Neural cell (in vitro differentiated cells): ENCODE measurements around the gene KIAA2012. TPM values are rescaled to one million over a fixed set of nuclear protein-coding genes. Genes with fewer than 3 reads are reported as not detected.

ENCODE experiments used
- H2AFZ ChIP-seq: fragments of 200-600, 300-800 bp; sonication (generic), shearing (Covaris generic); 2 replicates; pipeline ENCODE4 v1.6.0; 2014; ENCODE audit warnings: low read depth, mild to moderate bottlenecking, antibody characterized with exemption, low read length, moderate library complexity
- H3F3A ChIP-seq: fragments of 200-600 bp; shearing (Covaris generic); 2 replicates; pipeline ENCODE4 v1.6.1; 2016; ENCODE audit warnings: mild to moderate bottlenecking, moderate library complexity, mixed read lengths, antibody characterized with exemption, low read length; ENCODE audit not compliant: insufficient read depth, poor library complexity, severe bottlenecking
- H3K27ac ChIP-seq: fragments of 200-600, 300-800 bp; sonication (generic), shearing (Covaris generic); 2 replicates; pipeline ENCODE4 v1.5.1; 2014; ENCODE audit warnings: mild to moderate bottlenecking, low read length, moderate library complexity
- H3K27me3 ChIP-seq: fragments of 300-800, 200-600 bp; sonication (generic), shearing (Covaris generic); 2 replicates; pipeline ENCODE4 v1.6.0; 2014; ENCODE audit warnings: mild to moderate bottlenecking, low read depth, low read length, moderate library complexity; ENCODE audit not compliant: insufficient read depth
- H3K36me3 ChIP-seq: fragments of 300-800, 200-600 bp; sonication (generic), shearing (Covaris generic); 2 replicates; pipeline ENCODE4 v1.5.1; 2014; ENCODE audit warnings: mild to moderate bottlenecking, antibody characterized with exemption, low read length, moderate library complexity; ENCODE audit not compliant: insufficient read depth
- H3K4me2 ChIP-seq: fragments of 300-800, 200-600 bp; sonication (generic), shearing (Covaris generic); 2 replicates; pipeline ENCODE4 v1.6.0; 2014; ENCODE audit warnings: mild to moderate bottlenecking, low read length
- H3K4me3 ChIP-seq: fragments of 300-800, 200-600 bp; sonication (generic), shearing (Covaris generic); 2 replicates; pipeline ENCODE4 v1.5.1; 2014; ENCODE audit warnings: mild to moderate bottlenecking, low read length, moderate library complexity
- H3K79me2 ChIP-seq: fragments of 200-600 bp; shearing (Covaris generic); replicated peaks from 2 replicates; pipeline ENCODE4 v1.6.0; 2014; ENCODE audit warnings: mild to moderate bottlenecking, low read length, moderate library complexity; ENCODE audit not compliant: insufficient read depth
- H3K9ac ChIP-seq: fragments of 300-800, 200-600 bp; sonication (generic), shearing (Covaris generic); 2 replicates; pipeline ENCODE4 v1.6.1; 2016; ENCODE audit warnings: mild to moderate bottlenecking, low read length, mixed read lengths
- H3K9me2 ChIP-seq: fragments of 200-600 bp; shearing (Covaris generic); 2 replicates; pipeline ENCODE4 v1.6.1; 2016; ENCODE audit warnings: mild to moderate bottlenecking, low read length, mixed read lengths; ENCODE audit not compliant: insufficient read depth
- H3K9me3 ChIP-seq: fragments of 200-600, 300-800 bp; sonication (generic), shearing (Covaris generic); 2 replicates; pipeline ENCODE4 v1.6.1; 2016; ENCODE audit warnings: mild to moderate bottlenecking, mixed run types, low read length, moderate library complexity, mixed read lengths
- H4K20me1 ChIP-seq: fragments of 200-600 bp; shearing (Covaris generic); 2 replicates; pipeline ENCODE4 v1.6.1; 2016; ENCODE audit warnings: mild to moderate bottlenecking, mixed run types; ENCODE audit not compliant: insufficient read depth
- EP300 ChIP-seq: fragments of 450-650 bp; conservative IDR thresholded peaks from 2 replicates; pipeline ENCODE4 v1.6.1; 2014; ENCODE audit warnings: antibody characterized with exemption, mild to moderate bottlenecking, moderate library complexity; ENCODE audit not compliant: poor library complexity, severe bottlenecking
- EZH2 ChIP-seq: fragments of 200-600, 300-800 bp; shearing (Covaris generic), sonication (generic); IDR thresholded peaks from 2 replicates; pipeline ENCODE4 v1.6.1; 2014; ENCODE audit warnings: antibody characterized with exemption, low read length, borderline replicate concordance, mild to moderate bottlenecking; ENCODE audit not compliant: insufficient read depth, poor library complexity, severe bottlenecking
- MXI1 ChIP-seq: fragments of 450-650 bp; conservative IDR thresholded peaks from 2 replicates; pipeline ENCODE4 v1.6.1; 2014; ENCODE audit warnings: antibody characterized with exemption, mild to moderate bottlenecking; ENCODE audit not compliant: poor library complexity, severe bottlenecking
- POLR2AphosphoS5 ChIP-seq: IDR thresholded peaks from 2 replicates; pipeline ENCODE4 v1.6.1; 2012
- RAD21 ChIP-seq: fragments of 450-650 bp; conservative IDR thresholded peaks from 2 replicates; pipeline ENCODE4 v1.6.1; 2014; ENCODE audit warnings: antibody characterized with exemption, mild to moderate bottlenecking, moderate library complexity
- SMC3 ChIP-seq: fragments of 450-650 bp; conservative IDR thresholded peaks from 2 replicates; pipeline ENCODE4 v1.6.1; 2014; ENCODE audit warnings: antibody characterized with exemption, mild to moderate bottlenecking, moderate library complexity; ENCODE audit not compliant: poor library complexity
- TAF1 ChIP-seq: IDR thresholded peaks from 2 replicates; pipeline ENCODE4 v1.6.1; 2012; ENCODE audit warnings: low read depth
- polyA plus RNA-seq: library from polyadenylated mRNA; depleted of rRNA; stranded (reverse); fragments of >200 nt; gene quantifications from 2 replicates; pipeline ENCODE4 v1.2.3, GENCODE V29; 2014
- TF ChIP-seq, protein P1 (sequence below): IDR thresholded peaks from 2 replicates; pipeline ENCODE4 v1.6.1; 2012; ENCODE audit warnings: borderline replicate concordance
- TF ChIP-seq, protein P2 (sequence below): fragments of 450-650 bp; IDR thresholded peaks from 2 replicates; pipeline ENCODE4 v1.5.1; 2014; ENCODE audit warnings: antibody characterized with exemption, mild to moderate bottlenecking, moderate library complexity; ENCODE audit not compliant: poor library complexity, severe bottlenecking

The KIAA2012 gene
- polyA plus RNA-seq, 1 donor from 2014 or later, result not detected

DNA sequence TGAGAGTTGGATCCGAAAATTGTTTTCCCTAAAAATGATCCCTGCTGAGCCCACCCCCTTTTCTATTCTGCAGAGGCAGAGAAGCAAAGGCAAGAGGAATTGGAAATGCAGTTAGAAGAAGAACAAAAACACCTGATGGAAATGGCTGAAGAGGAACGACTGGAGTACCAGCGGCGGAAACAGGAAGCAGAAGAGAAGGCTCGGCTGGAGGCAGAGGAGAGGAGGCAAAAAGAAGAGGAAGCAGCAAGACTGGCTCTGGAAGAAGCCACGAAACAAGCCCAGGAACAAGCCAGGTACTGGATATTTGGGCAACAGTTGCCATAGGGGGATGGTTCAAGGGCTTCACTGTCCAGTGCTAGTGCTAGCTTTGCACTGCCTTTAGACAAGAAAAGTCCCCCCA is 123.7 kb downstream of the KIAA2012 start:
- H3K4me3 ChIP-seq, result no peak overlapping the region
- no peak for TF ChIP-seq POLR2AphosphoS5
- no peak for TF ChIP-seq EP300
- TF ChIP-seq, protein P1, sequence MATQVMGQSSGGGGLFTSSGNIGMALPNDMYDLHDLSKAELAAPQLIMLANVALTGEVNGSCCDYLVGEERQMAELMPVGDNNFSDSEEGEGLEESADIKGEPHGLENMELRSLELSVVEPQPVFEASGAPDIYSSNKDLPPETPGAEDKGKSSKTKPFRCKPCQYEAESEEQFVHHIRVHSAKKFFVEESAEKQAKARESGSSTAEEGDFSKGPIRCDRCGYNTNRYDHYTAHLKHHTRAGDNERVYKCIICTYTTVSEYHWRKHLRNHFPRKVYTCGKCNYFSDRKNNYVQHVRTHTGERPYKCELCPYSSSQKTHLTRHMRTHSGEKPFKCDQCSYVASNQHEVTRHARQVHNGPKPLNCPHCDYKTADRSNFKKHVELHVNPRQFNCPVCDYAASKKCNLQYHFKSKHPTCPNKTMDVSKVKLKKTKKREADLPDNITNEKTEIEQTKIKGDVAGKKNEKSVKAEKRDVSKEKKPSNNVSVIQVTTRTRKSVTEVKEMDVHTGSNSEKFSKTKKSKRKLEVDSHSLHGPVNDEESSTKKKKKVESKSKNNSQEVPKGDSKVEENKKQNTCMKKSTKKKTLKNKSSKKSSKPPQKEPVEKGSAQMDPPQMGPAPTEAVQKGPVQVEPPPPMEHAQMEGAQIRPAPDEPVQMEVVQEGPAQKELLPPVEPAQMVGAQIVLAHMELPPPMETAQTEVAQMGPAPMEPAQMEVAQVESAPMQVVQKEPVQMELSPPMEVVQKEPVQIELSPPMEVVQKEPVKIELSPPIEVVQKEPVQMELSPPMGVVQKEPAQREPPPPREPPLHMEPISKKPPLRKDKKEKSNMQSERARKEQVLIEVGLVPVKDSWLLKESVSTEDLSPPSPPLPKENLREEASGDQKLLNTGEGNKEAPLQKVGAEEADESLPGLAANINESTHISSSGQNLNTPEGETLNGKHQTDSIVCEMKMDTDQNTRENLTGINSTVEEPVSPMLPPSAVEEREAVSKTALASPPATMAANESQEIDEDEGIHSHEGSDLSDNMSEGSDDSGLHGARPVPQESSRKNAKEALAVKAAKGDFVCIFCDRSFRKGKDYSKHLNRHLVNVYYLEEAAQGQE, result no peak
- TF ChIP-seq, protein P2, sequence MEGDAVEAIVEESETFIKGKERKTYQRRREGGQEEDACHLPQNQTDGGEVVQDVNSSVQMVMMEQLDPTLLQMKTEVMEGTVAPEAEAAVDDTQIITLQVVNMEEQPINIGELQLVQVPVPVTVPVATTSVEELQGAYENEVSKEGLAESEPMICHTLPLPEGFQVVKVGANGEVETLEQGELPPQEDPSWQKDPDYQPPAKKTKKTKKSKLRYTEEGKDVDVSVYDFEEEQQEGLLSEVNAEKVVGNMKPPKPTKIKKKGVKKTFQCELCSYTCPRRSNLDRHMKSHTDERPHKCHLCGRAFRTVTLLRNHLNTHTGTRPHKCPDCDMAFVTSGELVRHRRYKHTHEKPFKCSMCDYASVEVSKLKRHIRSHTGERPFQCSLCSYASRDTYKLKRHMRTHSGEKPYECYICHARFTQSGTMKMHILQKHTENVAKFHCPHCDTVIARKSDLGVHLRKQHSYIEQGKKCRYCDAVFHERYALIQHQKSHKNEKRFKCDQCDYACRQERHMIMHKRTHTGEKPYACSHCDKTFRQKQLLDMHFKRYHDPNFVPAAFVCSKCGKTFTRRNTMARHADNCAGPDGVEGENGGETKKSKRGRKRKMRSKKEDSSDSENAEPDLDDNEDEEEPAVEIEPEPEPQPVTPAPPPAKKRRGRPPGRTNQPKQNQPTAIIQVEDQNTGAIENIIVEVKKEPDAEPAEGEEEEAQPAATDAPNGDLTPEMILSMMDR, result no peak
- TF ChIP-seq SMC3, result no peak
- TF ChIP-seq RAD21, result no peak
- no peak for TF ChIP-seq EZH2
- H3K9me3 ChIP-seq, result no peaks in the 10 kb centered on the region
- H3K4me2 ChIP-seq, result no peak overlapping the region
- H3K27ac ChIP-seq, result no peak overlapping the region
- no peak overlapping the region for H2AFZ ChIP-seq
- H3K36me3 ChIP-seq, result no peaks in the 10 kb centered on the region
- no peaks in the 10 kb centered on the region for H3K27me3 ChIP-seq
- no peaks in the 10 kb centered on the region for H3K79me2 ChIP-seq
- H3K9me2 ChIP-seq, result no peaks in the 10 kb centered on the region
- H4K20me1 ChIP-seq, result no peaks in the 10 kb centered on the region
- H3F3A ChIP-seq, result no peaks in the 10 kb centered on the region
- H3K9ac ChIP-seq, result no peak overlapping the region

DNA sequence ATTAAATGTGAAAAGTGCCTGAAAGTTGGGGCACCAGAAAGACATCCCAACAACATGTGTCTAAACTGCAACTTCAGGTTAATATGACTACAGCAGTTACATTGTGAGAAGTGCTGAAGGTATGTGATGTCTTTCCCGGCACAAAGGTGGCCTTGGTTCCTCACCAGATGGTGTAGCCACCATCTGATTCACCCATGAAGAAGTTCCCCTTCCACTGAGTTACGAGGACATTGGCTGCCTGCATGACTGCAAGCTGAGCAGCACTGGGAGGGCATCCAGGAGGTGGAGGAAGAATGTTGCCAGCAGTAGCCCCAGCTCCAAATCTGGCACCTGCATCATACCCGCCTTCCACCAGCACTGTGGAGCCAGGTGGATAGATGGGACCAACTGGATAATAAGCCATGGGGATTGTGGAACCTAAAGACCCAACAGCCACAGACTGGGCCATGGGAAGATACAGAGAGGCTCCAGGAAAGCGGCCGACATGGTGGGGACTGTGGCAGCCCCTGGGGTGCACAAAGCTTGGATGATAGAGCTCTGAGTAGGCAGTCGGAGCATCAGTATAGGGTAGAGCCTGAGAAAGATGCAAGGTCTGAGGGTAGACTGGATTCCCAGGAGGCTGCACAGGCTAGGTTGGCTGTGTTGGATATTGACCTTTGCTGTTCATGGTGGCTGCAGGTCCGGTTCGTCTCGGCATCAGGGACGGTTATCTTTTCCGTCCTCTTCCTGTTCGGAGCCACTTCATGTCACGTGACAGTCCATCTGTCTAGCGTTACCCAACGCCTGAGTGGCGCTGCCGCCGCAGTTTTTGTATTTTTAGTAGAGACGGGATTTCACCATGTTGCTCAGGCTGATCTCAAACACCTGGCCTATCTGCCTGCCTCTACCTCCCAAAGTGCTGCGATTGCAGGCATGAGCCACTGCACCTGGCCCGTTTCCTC is 128.4 kb downstream of the KIAA2012 start:
- no peaks in the 10 kb centered on the region for H3K9me2 ChIP-seq
- H3K4me2 ChIP-seq, result no peak overlapping the region
- no peak overlapping the region for H3K9ac ChIP-seq
- TF ChIP-seq TAF1 (no peak), MXI1 (no peak), SMC3 (no peak), EP300 (no peak)
- TF ChIP-seq, protein P2, result no peak
- TF ChIP-seq, protein P1, result no peak
- no peaks in the 10 kb centered on the region for H3K27me3 ChIP-seq
- no peak overlapping the region for H2AFZ ChIP-seq
- no peaks in the 10 kb centered on the region for H3F3A ChIP-seq
- no peaks in the 10 kb centered on the region for H3K79me2 ChIP-seq
- H4K20me1 ChIP-seq, result no peaks in the 10 kb centered on the region
- no peak overlapping the region for H3K4me3 ChIP-seq
- H3K27ac ChIP-seq, result no peak overlapping the region
- no peaks in the 10 kb centered on the region for H3K36me3 ChIP-seq
- H3K9me3 ChIP-seq, result no peaks in the 10 kb centered on the region
